ENCODE data around the gene SLCO4A1. TPM values are rescaled to one million over a fixed set of nuclear protein-coding genes. Genes with fewer than 3 reads are reported as not detected.

SLCO4A1 gene
- total RNA-seq, 1 donor from 2014 or later = 3.6 TPM

DNA sequence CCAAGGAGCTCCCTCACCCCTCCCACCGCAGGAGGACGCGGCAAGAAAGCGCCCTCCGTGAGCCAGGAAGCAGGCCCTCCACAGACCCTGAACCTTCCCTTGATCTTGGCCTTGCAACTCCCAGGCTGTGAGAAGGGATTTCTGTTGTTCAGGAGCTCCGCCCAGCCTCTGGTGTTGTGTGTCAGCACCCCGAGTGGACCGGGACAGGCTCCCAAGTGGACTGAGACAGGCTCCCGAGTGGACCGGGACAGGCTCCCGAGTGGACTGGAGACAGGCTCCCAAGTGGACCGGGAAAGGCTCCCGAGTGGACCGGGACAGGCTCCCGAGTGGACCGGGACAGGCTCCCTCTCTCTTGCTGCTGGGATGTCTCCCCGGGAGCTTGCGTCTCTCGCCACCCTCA is 57.0 kb downstream of the SLCO4A1 start:
- no peak for DNase-seq (ENCODE audit: low read depth, low spot score)

- no peak for DNase-seq (ENCODE audit: low read depth, low spot score)
These were observed 57.4 kb downstream of the SLCO4A1 start for GRCh38 chr20:62699741-62700140.

- DNase-seq (ENCODE audit: low read depth, low spot score) = no peak
These were observed 58.1 kb downstream of the SLCO4A1 start for GRCh38 chr20:62700261-62700930.

DNA sequence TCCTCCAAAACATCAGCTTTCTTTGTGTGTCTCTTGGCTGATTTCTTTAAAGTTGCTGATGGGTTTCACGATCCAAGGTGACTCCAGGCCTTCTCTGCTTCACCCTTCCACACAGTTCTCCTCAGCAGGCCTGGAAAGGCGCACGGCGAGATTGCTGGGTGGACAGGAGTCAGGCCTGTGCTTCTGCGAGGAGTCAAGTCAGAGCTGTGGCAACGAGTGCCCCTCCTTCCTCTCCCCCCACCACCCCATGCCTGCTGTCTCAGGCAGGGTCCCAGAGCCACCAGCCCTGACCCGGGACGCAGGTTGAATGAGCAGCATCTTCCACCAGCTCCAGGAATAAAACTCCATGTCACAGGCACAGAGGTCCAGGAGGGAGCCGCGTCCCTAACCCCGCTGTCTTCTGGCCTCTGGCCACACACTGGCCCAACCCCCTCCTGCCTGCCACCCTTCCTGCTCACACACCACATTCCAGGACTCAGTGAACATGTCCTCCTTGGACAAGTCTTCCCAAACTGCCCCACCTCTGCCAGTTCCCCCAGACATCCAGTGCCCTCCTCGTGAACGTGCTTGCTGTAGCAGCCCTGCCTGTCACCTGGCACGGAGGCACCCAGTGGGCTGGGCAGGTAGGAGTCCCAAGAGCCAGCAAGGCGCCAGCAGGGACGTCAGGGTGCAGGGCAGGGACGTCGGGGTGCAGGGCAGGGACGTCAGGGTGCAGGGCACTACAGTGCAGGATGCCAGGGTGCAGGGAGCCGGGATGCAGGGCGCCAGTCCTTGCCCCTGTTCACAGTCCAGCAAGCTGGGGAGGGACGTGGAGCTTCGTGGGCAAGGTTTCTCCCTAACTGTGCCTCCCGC is 59.1 kb downstream of the SLCO4A1 start:
- no peak for DNase-seq (ENCODE audit: low read depth, low spot score)

DNA sequence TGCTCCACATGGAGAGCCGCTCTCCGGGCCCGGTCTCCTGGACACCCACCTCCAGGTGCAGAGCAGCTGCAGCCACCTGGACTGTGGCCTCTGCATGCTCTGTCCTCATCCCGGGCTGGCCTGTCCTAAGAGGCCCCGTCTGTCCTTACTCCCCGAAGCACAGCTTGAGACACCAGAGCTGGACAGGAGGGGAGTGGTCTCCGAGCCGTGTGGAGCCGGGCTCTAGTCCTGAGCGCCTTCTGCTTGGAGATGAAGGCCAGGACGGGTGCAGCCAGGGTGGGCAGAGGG is 59.7 kb downstream of the SLCO4A1 start:
- DNase-seq (ENCODE audit: low read depth, low spot score) = no peak

GRCh38 chr20:62702895-62703852 is 60.9 kb downstream of the SLCO4A1 start:
- DNase-seq (ENCODE audit: low read depth, low spot score) = peak; percentile 78

DNA sequence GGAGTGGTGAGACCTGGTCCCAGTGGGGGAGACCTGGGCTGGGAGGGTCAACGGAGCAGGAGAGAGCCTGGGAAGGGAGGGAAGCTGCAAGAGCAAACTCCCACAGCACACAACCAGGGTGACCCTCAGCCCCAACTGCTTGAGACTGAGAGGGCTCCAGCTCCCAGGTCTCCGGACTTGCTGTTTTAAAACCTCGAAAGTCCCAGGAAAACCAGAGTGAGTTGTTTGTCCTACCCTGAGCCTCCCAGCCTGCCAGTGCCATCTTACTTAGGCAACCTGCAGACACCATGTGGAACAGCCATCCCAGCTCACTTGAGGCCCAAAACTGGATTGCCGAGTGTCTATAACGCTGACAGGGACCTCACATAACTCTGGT is 61.5 kb downstream of the SLCO4A1 start:
- no peak for DNase-seq (ENCODE audit: low read depth, low spot score)

GRCh38 chr20:62704341-62704948 is 62.1 kb downstream of the SLCO4A1 start:
- peak; percentile 95 for DNase-seq (ENCODE audit: low read depth, low spot score)

DNA sequence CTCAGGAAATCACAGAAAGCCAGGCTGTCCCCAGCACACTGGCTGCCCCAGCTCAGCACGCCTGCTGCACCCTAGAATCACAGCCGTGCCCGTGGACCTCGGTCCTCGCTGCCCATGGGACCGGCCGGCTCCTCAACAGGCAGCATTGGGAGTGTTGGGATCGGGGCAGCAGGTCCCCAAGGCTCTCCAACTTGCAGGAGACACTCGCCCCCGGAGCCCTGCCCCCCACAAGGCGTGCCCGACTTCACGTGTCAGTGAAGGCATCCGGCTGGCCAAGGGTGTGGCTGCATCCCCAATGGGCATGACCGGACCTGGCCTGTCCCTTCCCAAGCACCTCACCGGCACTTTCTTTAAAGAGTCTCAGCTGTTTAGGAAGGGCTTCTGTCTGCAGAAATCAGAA is 63.3 kb downstream of the SLCO4A1 start:
- DNase-seq (ENCODE audit: low read depth, low spot score) = no peak

DNA sequence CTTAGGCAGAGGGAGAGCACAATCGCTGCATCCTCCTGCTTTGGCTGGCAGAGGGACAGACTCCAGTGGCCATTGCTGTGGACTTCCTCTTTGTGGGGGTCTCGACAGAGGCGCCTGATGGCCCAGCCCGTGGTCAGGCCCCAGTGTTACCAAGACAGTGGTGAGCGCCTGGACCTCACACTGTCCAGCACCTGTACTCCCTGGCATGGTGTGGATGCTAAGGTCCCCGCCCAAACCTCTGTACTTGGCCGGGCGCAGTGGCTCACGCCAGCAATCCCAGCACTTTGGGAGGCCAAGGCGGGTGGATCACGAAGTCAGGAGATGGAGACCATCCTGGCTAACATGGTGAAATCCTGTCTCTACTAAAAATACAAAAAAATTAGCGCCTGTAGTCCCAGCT is 64.0 kb downstream of the SLCO4A1 start:
- no peak for DNase-seq (ENCODE audit: low read depth, low spot score)

DNA sequence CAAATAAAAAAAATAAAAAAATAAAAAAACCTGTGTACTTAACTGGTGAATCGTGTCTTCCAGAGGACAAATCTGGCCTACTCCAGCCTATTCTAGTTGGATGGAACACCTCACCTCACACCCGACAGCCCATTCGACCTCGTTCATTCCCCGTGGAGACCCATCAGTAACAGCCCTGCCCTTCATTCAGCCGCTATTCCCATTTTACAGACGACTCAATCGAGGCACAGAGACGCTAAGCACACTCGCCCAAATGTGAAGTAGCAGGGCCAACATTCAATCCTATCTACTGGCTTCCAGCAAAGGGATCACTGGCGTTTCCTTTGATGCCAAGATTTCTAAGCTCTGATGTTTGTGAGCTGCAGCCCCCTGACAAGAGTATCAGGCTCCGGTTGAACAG is 64.6 kb downstream of the SLCO4A1 start:
- DNase-seq (ENCODE audit: low read depth, low spot score) = no peak

- no peak for DNase-seq (ENCODE audit: low read depth, low spot score)
These were observed 65.1 kb downstream of the SLCO4A1 start for GRCh38 chr20:62707276-62707920.

DNA sequence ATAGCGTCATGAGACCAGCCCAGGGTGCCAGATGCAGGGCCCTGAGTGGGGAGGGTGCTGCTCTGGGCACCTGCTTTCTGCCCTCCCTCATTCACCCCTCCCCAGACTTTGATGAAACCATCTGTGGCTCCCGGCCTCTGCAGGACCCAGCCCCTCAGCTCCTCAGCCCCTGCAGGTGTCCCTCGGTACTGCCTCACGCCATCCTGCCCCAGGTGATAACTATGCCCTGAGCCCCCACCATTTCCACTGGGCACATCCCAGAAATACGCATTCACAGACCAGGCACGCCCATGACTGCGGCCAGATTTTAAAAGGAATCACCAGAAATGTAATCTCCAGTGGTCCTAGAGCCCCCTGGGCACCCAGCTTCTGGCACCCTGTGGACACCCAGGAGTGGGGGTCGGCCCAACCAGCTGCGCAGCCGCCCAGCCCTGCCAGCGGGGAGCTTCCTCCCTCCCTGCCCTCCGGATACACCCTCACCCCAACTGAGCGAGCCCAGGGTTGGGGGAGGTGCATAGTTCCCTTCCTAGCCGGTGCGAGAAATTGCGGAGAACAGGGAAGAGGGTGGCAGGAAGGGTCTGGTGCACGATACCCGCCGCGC is 65.7 kb downstream of the SLCO4A1 start:
- no peak for DNase-seq (ENCODE audit: low read depth, low spot score)

DNA sequence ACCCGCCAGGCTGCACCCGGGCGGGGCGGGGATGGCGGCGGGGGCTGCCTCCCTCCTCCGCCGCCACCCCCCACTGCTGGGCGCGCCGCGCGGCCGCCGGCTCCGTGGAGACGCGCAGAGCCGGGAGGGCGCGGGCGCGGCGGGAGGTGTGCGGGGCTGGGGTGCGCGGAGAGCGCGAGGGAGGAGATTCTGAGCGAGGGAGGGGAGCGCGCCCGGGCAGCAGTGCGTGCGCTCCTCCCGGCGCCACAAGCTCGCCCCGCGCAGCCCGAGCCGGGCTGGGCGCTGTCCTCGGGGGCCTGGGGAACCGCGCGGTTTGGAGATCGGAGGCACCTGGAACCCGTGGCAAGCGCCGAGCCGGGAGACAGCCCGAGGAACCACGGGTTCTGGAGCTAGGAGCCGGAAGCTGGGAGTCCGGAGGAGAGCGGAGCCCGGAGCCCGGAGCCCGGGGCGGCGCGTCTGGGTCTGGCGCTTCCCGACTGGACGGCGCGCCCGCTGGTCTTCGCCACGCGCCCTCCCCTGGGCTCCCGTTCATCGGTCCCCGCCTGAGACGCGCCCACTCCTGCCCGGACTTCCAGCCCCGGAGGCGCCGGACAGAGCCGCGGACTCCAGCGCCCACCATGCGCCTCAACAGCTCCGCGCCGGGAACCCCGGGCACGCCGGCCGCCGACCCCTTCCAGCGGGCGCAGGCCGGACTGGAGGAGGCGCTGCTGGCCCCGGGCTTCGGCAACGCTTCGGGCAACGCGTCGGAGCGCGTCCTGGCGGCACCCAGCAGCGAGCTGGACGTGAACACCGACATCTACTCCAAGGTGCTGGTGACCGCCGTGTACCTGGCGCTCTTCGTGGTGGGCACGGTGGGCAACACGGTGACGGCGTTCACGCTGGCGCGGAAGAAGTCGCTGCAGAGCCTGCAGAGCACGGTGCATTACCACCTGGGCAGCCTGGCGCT is 66.6 kb downstream of the SLCO4A1 start, which contains the start of gene NTSR1:
NTSR1 (plus strand) TSS at position 246 of the 946 bp plus-strand sequence; CDS start at position 618, 372 bp downstream.
- DNase-seq (ENCODE audit: low read depth, low spot score) = no peak

- no peak for DNase-seq (ENCODE audit: low read depth, low spot score)
These were observed 67.2 kb downstream of the SLCO4A1 start for GRCh38 chr20:62709537-62709905.

- DNase-seq (ENCODE audit: low read depth, low spot score) = no peak
These were observed 68.0 kb downstream of the SLCO4A1 start for GRCh38 chr20:62710221-62710885.

DNA sequence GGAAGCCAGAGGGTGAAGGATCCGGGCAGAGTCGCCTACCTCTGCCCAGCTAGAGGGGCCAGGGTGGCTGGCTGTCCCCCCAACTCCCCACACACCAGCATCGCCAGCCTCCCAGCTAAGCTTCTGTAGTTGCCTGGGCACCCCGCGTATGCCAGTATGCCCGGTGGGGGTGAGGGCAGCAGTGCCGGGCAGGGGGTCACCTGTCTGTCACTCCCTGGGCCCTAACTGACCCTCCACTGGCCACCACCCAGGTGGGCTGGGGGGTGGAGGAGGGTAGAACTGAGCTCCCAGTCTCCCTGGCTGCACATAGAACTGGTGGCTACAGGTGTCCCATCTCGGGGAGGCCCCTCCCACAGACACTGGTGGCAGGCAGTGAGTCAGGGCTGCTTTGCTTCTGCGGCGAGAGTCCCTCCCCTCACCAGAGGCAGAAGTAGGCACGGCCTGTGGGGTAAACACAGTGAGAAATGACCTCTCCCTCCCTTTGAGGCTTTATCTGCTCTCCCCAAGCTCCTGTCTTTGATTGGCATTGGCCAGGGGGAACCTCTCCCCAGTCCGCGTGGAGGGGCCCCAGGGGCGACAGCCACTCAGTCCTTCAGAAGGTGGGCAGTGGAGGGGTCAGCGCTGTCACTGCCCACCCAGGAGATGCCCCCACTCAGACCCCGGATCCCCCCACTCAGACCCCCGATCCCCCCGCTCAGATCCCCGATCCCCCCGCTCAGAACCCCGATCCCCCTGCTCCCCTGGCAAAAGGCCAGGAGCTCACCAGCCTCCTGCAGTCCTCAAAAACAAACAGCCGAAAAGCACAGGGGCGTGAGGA is 68.8 kb downstream of the SLCO4A1 start:
- no peak for DNase-seq (ENCODE audit: low read depth, low spot score)

DNA sequence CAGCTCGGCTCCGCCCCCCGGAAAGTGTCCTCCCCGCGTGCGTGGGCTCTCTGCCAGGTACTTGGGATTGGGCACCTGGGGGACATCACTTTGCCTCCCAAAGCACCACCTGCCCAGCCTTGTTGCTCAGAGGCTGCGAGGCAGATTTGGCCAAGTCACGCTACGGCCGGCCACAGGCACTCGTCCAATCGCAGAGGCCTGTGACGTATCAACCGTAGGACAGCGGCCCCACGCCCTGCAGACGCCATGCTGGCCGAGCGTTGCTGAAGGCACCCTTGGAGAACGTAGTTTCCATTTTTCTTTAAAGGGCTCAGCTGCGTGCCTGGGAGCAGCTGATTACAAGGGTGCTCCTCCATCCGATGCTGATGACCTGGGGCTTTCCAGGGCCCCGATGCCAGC is 69.4 kb downstream of the SLCO4A1 start:
- DNase-seq (ENCODE audit: low read depth, low spot score) = no peak

All from pulmonary artery endothelial cell (primary cell).